ENCODE data around the gene TMEM147.

TMEM147 gene

DNA sequence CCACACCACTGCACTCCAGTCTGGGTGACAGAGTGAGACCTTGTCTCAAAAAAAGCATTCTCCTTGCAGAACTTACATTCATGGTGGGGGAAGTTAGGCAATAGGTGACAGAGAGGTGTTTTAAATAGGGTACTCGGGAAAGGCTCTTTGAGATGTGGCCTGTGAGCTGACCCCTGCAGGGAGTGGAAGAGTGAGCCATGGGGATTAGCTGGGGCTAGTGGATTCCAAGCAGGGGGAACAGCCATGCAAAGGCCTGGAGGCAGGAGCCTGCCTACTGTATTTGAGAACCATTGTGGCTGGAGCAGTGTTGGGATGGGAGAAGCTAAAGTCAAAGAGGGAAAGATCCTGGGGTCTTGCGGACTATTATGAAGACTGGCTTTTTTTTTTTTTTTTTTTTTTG is 28.1 kb upstream of the TMEM147 start:
- H3K4me3 ChIP-seq (ENCODE audit: low read depth, low read length): no peak overlapping the region
- in situ Hi-C loops (cut with HindIII; ENCODE audit: low sequenced_read_pairs): no loop called here
- no peak for TF ChIP-seq CTCF (IDR thresholded peaks at IDR 0.05; ENCODE audit: low read depth, low read length)
- DNase-seq (ENCODE audit: low read depth, low spot score): no peak

GRCh38 chr19:35518313-35518712 is 27.1 kb upstream of the TMEM147 start:
- no peak for TF ChIP-seq CTCF (IDR thresholded peaks at IDR 0.05; ENCODE audit: low read depth, low read length)
- H3K4me3 ChIP-seq (ENCODE audit: low read depth, low read length): no peak overlapping the region
- in situ Hi-C loops (cut with HindIII; ENCODE audit: low sequenced_read_pairs): no loop called here
- DNase-seq (ENCODE audit: low read depth, low spot score): peak; percentile 74

- TF ChIP-seq CTCF (IDR thresholded peaks at IDR 0.05; ENCODE audit: low read depth, low read length): no peak
- in situ Hi-C loops (cut with HindIII; ENCODE audit: low sequenced_read_pairs): no loop called here
- no peak for DNase-seq (ENCODE audit: low read depth, low spot score)
- H3K4me3 ChIP-seq (ENCODE audit: low read depth, low read length): no peak overlapping the region
These were observed 26.1 kb upstream of the TMEM147 start for GRCh38 chr19:35519291-35519690.

DNA sequence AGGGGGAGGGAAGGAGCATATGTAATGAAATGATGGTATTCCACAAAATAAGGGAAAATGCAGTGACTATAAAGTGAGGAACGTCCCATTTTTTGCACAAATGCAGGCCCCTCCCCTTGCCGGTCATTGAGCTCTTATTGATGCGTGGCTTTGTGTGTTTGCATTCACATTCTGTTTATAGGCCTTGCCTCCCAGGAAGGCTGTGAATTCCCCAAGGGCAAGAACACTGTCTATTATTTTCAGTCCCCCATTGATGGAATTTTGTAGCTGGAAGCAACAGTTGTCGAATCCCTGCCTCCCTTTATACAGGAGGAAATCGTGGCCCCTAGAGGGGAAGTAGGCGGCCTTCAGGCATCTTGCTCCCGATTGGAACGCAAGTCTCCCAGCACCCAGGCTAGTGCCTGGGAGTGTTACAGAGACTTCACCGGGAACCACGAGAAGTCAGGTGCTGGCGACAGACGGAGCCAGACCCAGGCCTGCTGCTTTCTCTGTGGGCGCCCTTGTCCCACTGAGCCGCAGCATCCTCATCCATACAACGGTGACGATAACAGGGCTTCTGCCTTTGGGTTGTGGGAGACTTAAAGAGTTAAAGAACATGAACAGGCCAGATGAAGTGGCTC is 24.2 kb upstream of the TMEM147 start:
- in situ Hi-C loops (cut with HindIII; ENCODE audit: low sequenced_read_pairs): no loop called here
- H3K4me3 ChIP-seq (ENCODE audit: low read depth, low read length): no peak overlapping the region
- DNase-seq (ENCODE audit: low read depth, low spot score): no peak
- TF ChIP-seq CTCF (IDR thresholded peaks at IDR 0.05; ENCODE audit: low read depth, low read length): no peak

DNA sequence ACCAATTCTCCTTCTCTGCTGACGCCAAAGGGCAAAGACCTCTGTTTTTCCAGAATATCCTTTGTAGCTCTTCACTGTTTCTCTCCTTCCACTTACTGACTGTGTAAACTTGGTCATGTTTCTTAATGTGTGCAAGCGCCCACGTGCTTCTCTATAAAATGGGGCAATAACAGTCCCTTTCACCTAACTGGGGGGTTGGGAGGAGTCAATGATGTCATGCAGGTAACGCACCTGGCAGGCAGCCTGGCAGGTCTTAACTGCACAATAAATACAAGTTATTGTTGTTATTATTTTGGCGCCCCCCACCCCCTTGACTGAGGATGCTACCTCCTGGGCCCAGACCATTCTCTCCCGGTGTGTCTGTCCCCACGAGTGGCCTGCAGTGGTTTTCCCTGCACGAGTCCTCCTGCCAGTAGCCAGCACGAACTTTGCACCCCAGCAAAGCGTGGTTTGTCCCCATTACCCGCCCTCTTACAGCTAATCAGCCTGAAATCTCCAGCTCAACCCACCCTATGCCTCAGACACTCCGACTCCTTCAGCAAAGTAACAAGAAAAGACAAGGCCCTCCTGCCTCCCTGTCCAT is 22.6 kb upstream of the TMEM147 start:
- no peak overlapping the region for H3K4me3 ChIP-seq (ENCODE audit: low read depth, low read length)
- in situ Hi-C loops (cut with HindIII; ENCODE audit: low sequenced_read_pairs): no loop called here
- DNase-seq (ENCODE audit: low read depth, low spot score): no peak
- no peak for TF ChIP-seq CTCF (IDR thresholded peaks at IDR 0.05; ENCODE audit: low read depth, low read length)

DNA sequence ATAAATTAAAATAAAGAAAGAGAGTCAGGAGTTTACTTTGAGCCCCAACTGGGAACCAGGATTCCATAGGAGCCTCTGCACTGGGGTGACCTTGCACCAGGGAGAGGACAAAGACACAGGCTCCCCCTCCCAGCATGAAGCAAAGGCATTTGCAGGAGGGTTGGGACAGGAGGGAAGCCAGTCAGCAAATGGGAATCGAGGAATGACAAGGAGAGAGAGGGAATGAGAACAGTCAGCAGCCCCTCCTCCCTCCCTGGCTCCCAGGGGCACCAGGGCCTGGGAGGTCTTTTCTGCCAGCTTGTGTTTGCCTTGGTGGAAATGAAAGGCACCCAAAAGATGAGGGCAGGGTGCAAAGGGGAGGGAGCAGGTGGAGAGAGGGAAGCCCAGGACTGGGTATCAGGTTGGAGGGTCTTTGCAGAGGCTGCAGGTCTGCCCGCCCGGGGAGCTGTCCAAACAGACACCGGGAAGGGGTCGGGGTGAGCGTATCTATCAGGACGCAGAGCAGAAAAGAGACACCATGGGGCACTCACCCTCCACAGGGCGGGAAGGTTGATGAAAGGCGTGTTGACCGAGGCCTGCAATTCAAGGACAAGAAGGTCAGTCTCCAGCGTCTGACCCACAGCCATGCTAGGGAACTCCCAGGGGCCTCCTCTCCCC is 21.1 kb upstream of the TMEM147 start:
- in situ Hi-C loops (cut with HindIII; ENCODE audit: low sequenced_read_pairs): no loop called here
- DNase-seq (ENCODE audit: low read depth, low spot score): no peak
- no peak overlapping the region for H3K4me3 ChIP-seq (ENCODE audit: low read depth, low read length)
- no peak for TF ChIP-seq CTCF (IDR thresholded peaks at IDR 0.05; ENCODE audit: low read depth, low read length)
